Panc1 (cell line): Measurements from ENCODE around the gene ADCYAP1R1.

Source experiments
- POLR2AphosphoS5 ChIP-seq: IDR thresholded peaks from 2 replicates; pipeline ENCODE4 v1.6.1; 2012; ENCODE audit warnings: mild to moderate bottlenecking, low read depth, low read length, moderate library complexity
- TCF7L2 ChIP-seq: IDR thresholded peaks from 2 replicates; pipeline ENCODE4 v1.6.1; 2011; ENCODE audit warnings: mild to moderate bottlenecking, low read depth, low read length, inconsistent platforms
- TF ChIP-seq, protein P1 (sequence below): fragments of 450-650 bp; IDR thresholded peaks from 2 replicates; pipeline ENCODE4 v1.5.1; 2017; ENCODE audit warnings: mild to moderate bottlenecking
- TF ChIP-seq, protein P2 (sequence below), 2 experiments: IDR thresholded peaks; 2 replicates each; pipeline ENCODE4 v1.6.1; 2011 to 2012; ENCODE audit warnings: low read depth in 2 of 2, control low read depth in 1 of 2, low read length in 1 of 2, mild to moderate bottlenecking in 1 of 2, moderate library complexity in 1 of 2; ENCODE audit not compliant: insufficient read depth in 1 of 2

DNA sequence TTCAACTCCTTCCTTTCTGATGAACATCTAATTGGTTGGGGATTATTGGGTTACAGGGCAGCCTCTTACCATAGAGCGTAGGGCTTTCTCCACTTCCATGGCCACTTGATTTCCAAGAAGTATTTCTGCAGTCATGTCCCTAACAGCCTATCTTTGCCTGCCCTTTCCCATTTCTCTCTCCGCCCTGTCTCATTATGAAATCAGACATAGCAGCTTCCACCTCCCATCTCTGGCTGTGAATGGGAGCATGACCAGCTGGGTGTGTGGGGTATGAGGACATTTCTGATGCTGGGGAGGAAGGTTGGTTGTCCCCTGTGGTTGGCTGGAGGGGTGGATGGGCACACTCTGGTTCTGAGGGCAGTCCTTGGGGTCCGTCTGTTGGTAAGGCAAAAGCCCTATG, 41.2 kb downstream of the ADCYAP1R1 start:
- TF ChIP-seq, protein P1, sequence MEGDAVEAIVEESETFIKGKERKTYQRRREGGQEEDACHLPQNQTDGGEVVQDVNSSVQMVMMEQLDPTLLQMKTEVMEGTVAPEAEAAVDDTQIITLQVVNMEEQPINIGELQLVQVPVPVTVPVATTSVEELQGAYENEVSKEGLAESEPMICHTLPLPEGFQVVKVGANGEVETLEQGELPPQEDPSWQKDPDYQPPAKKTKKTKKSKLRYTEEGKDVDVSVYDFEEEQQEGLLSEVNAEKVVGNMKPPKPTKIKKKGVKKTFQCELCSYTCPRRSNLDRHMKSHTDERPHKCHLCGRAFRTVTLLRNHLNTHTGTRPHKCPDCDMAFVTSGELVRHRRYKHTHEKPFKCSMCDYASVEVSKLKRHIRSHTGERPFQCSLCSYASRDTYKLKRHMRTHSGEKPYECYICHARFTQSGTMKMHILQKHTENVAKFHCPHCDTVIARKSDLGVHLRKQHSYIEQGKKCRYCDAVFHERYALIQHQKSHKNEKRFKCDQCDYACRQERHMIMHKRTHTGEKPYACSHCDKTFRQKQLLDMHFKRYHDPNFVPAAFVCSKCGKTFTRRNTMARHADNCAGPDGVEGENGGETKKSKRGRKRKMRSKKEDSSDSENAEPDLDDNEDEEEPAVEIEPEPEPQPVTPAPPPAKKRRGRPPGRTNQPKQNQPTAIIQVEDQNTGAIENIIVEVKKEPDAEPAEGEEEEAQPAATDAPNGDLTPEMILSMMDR = no peak
- TF ChIP-seq, protein P2, sequence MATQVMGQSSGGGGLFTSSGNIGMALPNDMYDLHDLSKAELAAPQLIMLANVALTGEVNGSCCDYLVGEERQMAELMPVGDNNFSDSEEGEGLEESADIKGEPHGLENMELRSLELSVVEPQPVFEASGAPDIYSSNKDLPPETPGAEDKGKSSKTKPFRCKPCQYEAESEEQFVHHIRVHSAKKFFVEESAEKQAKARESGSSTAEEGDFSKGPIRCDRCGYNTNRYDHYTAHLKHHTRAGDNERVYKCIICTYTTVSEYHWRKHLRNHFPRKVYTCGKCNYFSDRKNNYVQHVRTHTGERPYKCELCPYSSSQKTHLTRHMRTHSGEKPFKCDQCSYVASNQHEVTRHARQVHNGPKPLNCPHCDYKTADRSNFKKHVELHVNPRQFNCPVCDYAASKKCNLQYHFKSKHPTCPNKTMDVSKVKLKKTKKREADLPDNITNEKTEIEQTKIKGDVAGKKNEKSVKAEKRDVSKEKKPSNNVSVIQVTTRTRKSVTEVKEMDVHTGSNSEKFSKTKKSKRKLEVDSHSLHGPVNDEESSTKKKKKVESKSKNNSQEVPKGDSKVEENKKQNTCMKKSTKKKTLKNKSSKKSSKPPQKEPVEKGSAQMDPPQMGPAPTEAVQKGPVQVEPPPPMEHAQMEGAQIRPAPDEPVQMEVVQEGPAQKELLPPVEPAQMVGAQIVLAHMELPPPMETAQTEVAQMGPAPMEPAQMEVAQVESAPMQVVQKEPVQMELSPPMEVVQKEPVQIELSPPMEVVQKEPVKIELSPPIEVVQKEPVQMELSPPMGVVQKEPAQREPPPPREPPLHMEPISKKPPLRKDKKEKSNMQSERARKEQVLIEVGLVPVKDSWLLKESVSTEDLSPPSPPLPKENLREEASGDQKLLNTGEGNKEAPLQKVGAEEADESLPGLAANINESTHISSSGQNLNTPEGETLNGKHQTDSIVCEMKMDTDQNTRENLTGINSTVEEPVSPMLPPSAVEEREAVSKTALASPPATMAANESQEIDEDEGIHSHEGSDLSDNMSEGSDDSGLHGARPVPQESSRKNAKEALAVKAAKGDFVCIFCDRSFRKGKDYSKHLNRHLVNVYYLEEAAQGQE (IDR thresholded peaks at IDR 0.05; ENCODE audit: insufficient read depth in 1 of 2, low read depth in 2 of 2, low read length in 1 of 2) = no peak
- TF ChIP-seq POLR2AphosphoS5 = no peak
- no peak for TF ChIP-seq TCF7L2
